GM13976 (cell line): ENCODE measurements around the gene VWA7.

Experiments
- DNase-seq: peaks from one replicate; pipeline ENCODE4 v3.0.0; 2012; ENCODE audit warnings: low spot score
- CTCF ChIP-seq: IDR thresholded peaks from 2 replicates; pipeline ENCODE4 v1.5.1; 2012; ENCODE audit warnings: borderline replicate concordance, mild to moderate bottlenecking; ENCODE audit not compliant: insufficient read depth; ENCODE audit errors: extremely low read depth, missing control alignments, control extremely low read depth
- in situ Hi-C: fragments of 300-500 bp; cut with MboI; formaldehyde crosslinking; loops from one replicate; pipeline ENCODE4 v1.12.0; 2022; ENCODE audit warnings: low sequenced_read_pairs, mixed read lengths, inconsistent platforms; ENCODE audit not compliant: unreplicated experiment

Gene VWA7

GRCh38 chr6:31730631-31731086, 46.5 kb downstream of the VWA7 start:
- in situ Hi-C loops = no loop called here
- no peak for DNase-seq
- TF ChIP-seq CTCF = no peak

GRCh38 chr6:31729979-31730630, 47.0 kb downstream of the VWA7 start:
- DNase-seq = peak; percentile 88
- in situ Hi-C loops = no loop called here
- TF ChIP-seq CTCF = peak; percentile 12

- peak; percentile 86 for DNase-seq
- in situ Hi-C loops = no loop called here
- peak; percentile 86 for TF ChIP-seq CTCF
Measured at GRCh38 chr6:31729515-31729978, 47.6 kb downstream of the VWA7 start.

- no peak for DNase-seq
- TF ChIP-seq CTCF = no peak
- in situ Hi-C loops = no loop called here
Measured at GRCh38 chr6:31728767-31729514, 48.2 kb downstream of the VWA7 start, which contains the start of gene DDAH2. TSS of gene DDAH2 (minus strand) at chr6:31729299. CDS start at chr6:31729161, 138 bp downstream.

GRCh38 chr6:31727717-31728671, 49.1 kb downstream of the VWA7 start:
- TF ChIP-seq CTCF = no peak
- DNase-seq = no peak
- in situ Hi-C loops = no loop called here
